Astrocyte of the cerebellum (primary cell): Measurements from ENCODE around the gene ANO6.

Experiments used
- DNase-seq: peaks from one replicate; pipeline ENCODE4 v3.0.0-alpha.2; 2011; ENCODE audit warnings: low read depth
- H3K4me3 ChIP-seq: 2 replicates; pipeline ENCODE4 v1.5.1; 2011; ENCODE audit warnings: mild to moderate bottlenecking, low read depth, low read length, moderate library complexity
- CTCF ChIP-seq: IDR thresholded peaks from 2 replicates; pipeline ENCODE4 v1.5.1; 2012; ENCODE audit warnings: low read length, low read depth, moderate library complexity, mild to moderate bottlenecking; ENCODE audit errors: missing control alignments
- in situ Hi-C: cut with HindIII; loops from 2 replicates; pipeline ENCODE4 v1.10.0; 2017; ENCODE audit warnings: low sequenced_read_pairs

The ANO6 gene

GRCh38 chr12:45178771-45179170, 37.1 kb upstream of the ANO6 start:
- in situ Hi-C loops = loop anchor here (10.0 kb wide), 1 partner anchor 206 kb away; no protein-coding TSS in a partner anchor
- H3K4me3 ChIP-seq = no peak overlapping the region
- DNase-seq = no peak
- no peak for TF ChIP-seq CTCF

GRCh38 chr12:45182511-45182910, 33.4 kb upstream of the ANO6 start:
- DNase-seq = peak; percentile 11

GRCh38 chr12:45183246-45183645, 32.6 kb upstream of the ANO6 start:
- no peak overlapping the region for H3K4me3 ChIP-seq
- TF ChIP-seq CTCF = peak; percentile 20
- in situ Hi-C loops = no loop called here
- DNase-seq = no peak

More at GRCh38 chr12:45182511-45182910, 33.4 kb upstream of the ANO6 start:
- no peak for TF ChIP-seq CTCF
- no peak overlapping the region for H3K4me3 ChIP-seq
- in situ Hi-C loops = no loop called here

GRCh38 chr12:45184147-45184963, 31.5 kb upstream of the ANO6 start:
- H3K4me3 ChIP-seq = no peak overlapping the region
- no peak for TF ChIP-seq CTCF
- in situ Hi-C loops = no loop called here
- no peak for DNase-seq

GRCh38 chr12:45186762-45187161, 29.1 kb upstream of the ANO6 start:
- in situ Hi-C loops = no loop called here
- H3K4me3 ChIP-seq = no peak overlapping the region
- no peak for TF ChIP-seq CTCF
- no peak for DNase-seq

- TF ChIP-seq CTCF = no peak
- DNase-seq = no peak
- in situ Hi-C loops = no loop called here
- no peak overlapping the region for H3K4me3 ChIP-seq
Measured at GRCh38 chr12:45189766-45190403, 26.0 kb upstream of the ANO6 start.
